Measurements from ENCODE around the gene TGFBI. TPM values are rescaled to one million over a fixed set of nuclear protein-coding genes. Genes with fewer than 3 reads are reported as not detected.

Gene TGFBI
- polyA plus RNA-seq, 3 donors: 480 to 653 (median 565) TPM

GRCh38 chr5:136076067-136076466, 47.3 kb downstream of the TGFBI start:
- Histone ChIP-seq H3K9ac (ENCODE audit: insufficient read depth, low read length, poor library complexity, severe bottlenecking) (no peak overlapping the region), H3K9me3 (replicated peaks in 1 of 2; ENCODE audit: control insufficient read depth in 1 of 2, insufficient read depth in 1 of 2, low read length in 2 of 2) (no peaks in the 10 kb centered on the region), H3K4me1 (ENCODE audit: control insufficient read depth in 1 of 2, insufficient read depth in 2 of 2, low read length in 2 of 2) (peaks cover 13 to 17% of the 10 kb centered on the region in 2 donors), H3K27ac (ENCODE audit: low read depth in 1 of 2, low read length in 2 of 2) (no peak overlapping the region), H3K79me2 (ENCODE audit: insufficient read depth, low read length) (no peaks in the 10 kb centered on the region), H3K36me3 (replicated peaks in 1 of 2; ENCODE audit: control insufficient read depth in 1 of 2, insufficient read depth in 2 of 2, low read length in 2 of 2) (no peaks in the 10 kb centered on the region), H2AFZ (ENCODE audit: insufficient read depth, low read depth, low read length, poor library complexity, severe bottlenecking) (no peak overlapping the region), H3K4me3 (replicated peaks in 1 of 3; ENCODE audit: low read depth in 2 of 3, low read length in 3 of 3) (no peak overlapping the region), H4K20me1 (ENCODE audit: insufficient read depth, low read length) (no peaks in the 10 kb centered on the region), H3K27me3 (ENCODE audit: control insufficient read depth in 2 of 2, insufficient read depth in 2 of 2, low read length in 2 of 2) (peaks cover 24 to 45% of the 10 kb centered on the region in 2 donors), H3K4me2 (replicated peaks; ENCODE audit: extremely low read depth, low read length, poor library complexity, severe bottlenecking) (no peak overlapping the region)
- Mint-ChIP-seq H3K36me3 (peaks cover 0 to 8% of the 10 kb centered on the region in 2 donors), H3K9me3 (peaks cover 0 to 15% (median 0%) of the 10 kb centered on the region in 7 donors), H3K4me1 (peaks cover 11% of the 10 kb centered on the region), H3K27ac (no peak overlapping the region), H3K27me3 (ENCODE audit: low read depth in 3 of 3) (peaks cover 40 to 48% (median 40%) of the 10 kb centered on the region in 3 donors), H3K4me3 (peak overlapping the region in 1 of 2 donors; percentile 32)
- TF ChIP-seq CTCF (IDR thresholded peaks at IDR 0.05): no peak
- no peak for DNase-seq
- 93% methylated on average over 3 of the region's 6 CpGs for WGBS (ENCODE audit: insufficient coverage)
- intact Hi-C loops (cut with micrococcal nuclease): no loop called here

GRCh38 chr5:136076881-136077445, 48.2 kb downstream of the TGFBI start:
- no peak for DNase-seq
- peaks cover 0 to 15% (median 0%) of the 10 kb centered on the region in 7 donors for H3K9me3 Mint-ChIP-seq
- no peak overlapping the region for H3K4me2 ChIP-seq (replicated peaks; ENCODE audit: extremely low read depth, low read length, poor library complexity, severe bottlenecking)
- no CpG with 5 or more reads among the region's 4 CpGs for WGBS (ENCODE audit: insufficient coverage)
- peaks cover 40 to 54% (median 40%) of the 10 kb centered on the region in 3 donors for H3K27me3 Mint-ChIP-seq (ENCODE audit: low read depth in 3 of 3)
- no peak overlapping the region for H3K27ac ChIP-seq (ENCODE audit: low read depth in 1 of 2, low read length in 2 of 2)
- no peak for TF ChIP-seq CTCF (IDR thresholded peaks at IDR 0.05)
- H3K36me3 Mint-ChIP-seq: peaks cover 0 to under 1% of the 10 kb centered on the region in 2 donors
- H3K27me3 ChIP-seq (ENCODE audit: control insufficient read depth in 2 of 2, insufficient read depth in 2 of 2, low read length in 2 of 2): peaks cover 29 to 54% of the 10 kb centered on the region in 2 donors
- no peak overlapping the region for H3K27ac Mint-ChIP-seq
- H2AFZ ChIP-seq (ENCODE audit: insufficient read depth, low read depth, low read length, poor library complexity, severe bottlenecking): no peak overlapping the region
- no peaks in the 10 kb centered on the region for H3K9me3 ChIP-seq (replicated peaks in 1 of 2; ENCODE audit: control insufficient read depth in 1 of 2, insufficient read depth in 1 of 2, low read length in 2 of 2)
- H3K36me3 ChIP-seq (replicated peaks in 1 of 2; ENCODE audit: control insufficient read depth in 1 of 2, insufficient read depth in 2 of 2, low read length in 2 of 2): no peaks in the 10 kb centered on the region
- no peak overlapping the region for H3K4me3 ChIP-seq (replicated peaks in 1 of 3; ENCODE audit: low read depth in 2 of 3, low read length in 3 of 3)
- H4K20me1 ChIP-seq (ENCODE audit: insufficient read depth, low read length): no peaks in the 10 kb centered on the region
- H3K4me1 ChIP-seq (ENCODE audit: control insufficient read depth in 1 of 2, insufficient read depth in 2 of 2, low read length in 2 of 2): peaks cover 13 to 17% of the 10 kb centered on the region in 2 donors
- intact Hi-C loops (cut with micrococcal nuclease): no loop called here
- peaks cover 11% of the 10 kb centered on the region for H3K4me1 Mint-ChIP-seq
- no peak overlapping the region for H3K4me3 Mint-ChIP-seq
- H3K79me2 ChIP-seq (ENCODE audit: insufficient read depth, low read length): no peaks in the 10 kb centered on the region
- H3K9ac ChIP-seq (ENCODE audit: insufficient read depth, low read length, poor library complexity, severe bottlenecking): no peak overlapping the region
